HuH-7 (cell line): Measurements from ENCODE around the gene CLDN2.
A peak's percentile ranks its signal among the peaks of the same experiment; 100 is the strongest.

Experiments used
- DNase-seq: peaks from one replicate; pipeline ENCODE4 v3.0.0; 2011; ENCODE audit warnings: low spot score

Gene CLDN2

GRCh38 chrX:106921637-106922036 is 1.4 kb downstream of the CLDN2 start:
- DNase-seq: no peak

- DNase-seq: no peak
These were observed 6.8 kb downstream of the CLDN2 start for GRCh38 chrX:106927023-106927422.

DNA sequence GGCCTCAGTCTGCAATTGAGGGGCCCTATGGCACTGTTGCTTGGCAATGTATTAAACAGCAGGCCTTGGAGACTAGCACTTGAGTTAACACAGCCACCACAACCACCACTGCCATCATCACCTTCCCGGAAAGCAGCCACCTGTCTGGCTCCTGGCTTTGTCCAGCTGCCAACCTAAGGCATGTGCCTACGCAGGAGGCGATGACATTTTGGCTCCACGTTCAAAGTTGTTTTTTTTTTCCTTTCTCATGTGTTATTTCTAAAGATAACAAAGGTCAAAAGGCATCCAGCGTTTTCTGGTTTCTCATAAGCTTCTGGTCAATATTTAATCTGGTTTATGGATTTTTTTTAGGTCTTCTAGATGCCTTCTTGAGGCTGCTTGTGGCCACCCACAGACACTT is 7.5 kb downstream of the CLDN2 start:
- DNase-seq: no peak

DNA sequence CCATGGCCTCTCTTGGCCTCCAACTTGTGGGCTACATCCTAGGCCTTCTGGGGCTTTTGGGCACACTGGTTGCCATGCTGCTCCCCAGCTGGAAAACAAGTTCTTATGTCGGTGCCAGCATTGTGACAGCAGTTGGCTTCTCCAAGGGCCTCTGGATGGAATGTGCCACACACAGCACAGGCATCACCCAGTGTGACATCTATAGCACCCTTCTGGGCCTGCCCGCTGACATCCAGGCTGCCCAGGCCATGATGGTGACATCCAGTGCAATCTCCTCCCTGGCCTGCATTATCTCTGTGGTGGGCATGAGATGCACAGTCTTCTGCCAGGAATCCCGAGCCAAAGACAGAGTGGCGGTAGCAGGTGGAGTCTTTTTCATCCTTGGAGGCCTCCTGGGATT is 8.0 kb downstream of the CLDN2 start:
- DNase-seq: no peak

DNA sequence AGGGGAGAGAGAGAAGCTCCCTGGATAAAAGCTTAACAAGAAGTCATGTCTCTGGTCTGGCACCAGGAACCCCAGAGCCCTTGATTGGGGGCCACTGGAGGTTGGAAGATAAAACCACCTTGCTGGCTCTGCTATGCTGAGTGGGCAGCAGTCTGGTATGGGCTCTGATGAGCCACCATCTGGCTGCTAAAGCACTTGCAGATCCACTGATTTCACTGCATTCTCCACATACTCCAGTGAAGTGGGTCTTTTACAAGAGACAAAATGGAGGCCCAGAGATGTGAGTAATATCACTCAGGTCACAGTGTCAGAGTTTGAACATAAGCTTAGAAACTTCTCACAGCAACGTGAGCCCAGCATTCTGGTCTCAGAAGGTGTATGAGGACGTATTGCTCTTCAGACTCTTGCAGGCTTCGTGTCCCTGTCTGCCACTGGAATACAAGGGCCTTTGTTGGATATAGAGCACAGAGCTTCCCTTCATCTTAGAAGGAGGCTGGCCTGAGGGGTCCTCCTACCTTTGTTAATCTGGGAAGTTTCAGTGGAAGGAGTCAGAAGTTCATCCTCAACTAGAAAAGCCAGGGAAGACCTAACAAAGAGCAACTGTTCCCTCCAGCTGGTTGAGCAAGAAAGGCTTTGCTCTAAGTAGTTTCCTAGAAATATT is 11.8 kb downstream of the CLDN2 start:
- DNase-seq: peak; percentile 47

- DNase-seq: no peak
These were observed 12.3 kb downstream of the CLDN2 start for GRCh38 chrX:106932492-106932923.

GRCh38 chrX:106932960-106933537 is 12.8 kb downstream of the CLDN2 start:
- DNase-seq: no peak

- no peak for DNase-seq
These were observed 13.3 kb downstream of the CLDN2 start for GRCh38 chrX:106933538-106933961.

DNA sequence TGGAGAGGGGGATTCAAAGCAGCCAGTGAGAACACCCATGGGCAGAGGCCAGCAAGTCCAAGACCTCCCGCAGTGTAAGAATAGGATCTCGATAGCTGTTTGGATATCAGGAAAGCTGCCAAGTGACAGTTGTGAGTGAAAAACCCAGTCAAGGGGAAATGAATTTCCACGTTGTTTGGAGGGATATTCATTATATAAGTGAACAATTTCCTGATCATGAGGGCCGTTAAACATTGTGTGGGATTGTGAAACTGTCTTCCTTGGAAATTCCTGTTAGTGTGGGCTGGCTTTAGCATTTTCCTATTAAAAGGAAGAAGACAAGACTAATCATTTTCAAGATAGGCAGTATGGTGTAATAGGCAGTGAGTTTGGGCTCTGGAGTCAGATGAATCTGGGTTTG is 15.0 kb downstream of the CLDN2 start:
- no peak for DNase-seq

DNA sequence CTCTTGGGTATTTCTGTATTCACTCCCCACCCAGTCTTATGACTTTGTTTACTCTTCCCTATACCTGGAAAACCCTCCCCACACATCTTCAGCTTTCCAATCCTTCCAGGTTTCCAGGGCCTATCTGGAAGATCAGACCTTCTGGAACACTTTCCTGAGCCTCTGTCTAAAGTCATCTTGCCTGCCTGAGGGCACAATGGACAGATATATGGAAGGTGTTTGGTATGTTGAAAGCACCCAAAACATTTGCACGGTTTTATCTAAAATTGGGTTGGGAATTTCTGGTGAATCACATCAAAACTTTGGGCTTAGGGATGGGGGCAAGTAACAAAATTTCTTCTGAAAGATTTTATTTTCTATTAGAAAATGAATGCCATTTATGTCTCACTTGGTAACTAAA is 16.0 kb downstream of the CLDN2 start:
- no peak for DNase-seq

- no peak for DNase-seq
These were observed 19.4 kb downstream of the CLDN2 start for GRCh38 chrX:106939566-106939965.

- DNase-seq: no peak
These were observed 19.9 kb downstream of the CLDN2 start for GRCh38 chrX:106940068-106940467.

- DNase-seq: no peak
These were observed 26.3 kb downstream of the CLDN2 start for GRCh38 chrX:106946464-106946863.

- no peak for DNase-seq
These were observed 28.4 kb downstream of the CLDN2 start for GRCh38 chrX:106948641-106949040.

DNA sequence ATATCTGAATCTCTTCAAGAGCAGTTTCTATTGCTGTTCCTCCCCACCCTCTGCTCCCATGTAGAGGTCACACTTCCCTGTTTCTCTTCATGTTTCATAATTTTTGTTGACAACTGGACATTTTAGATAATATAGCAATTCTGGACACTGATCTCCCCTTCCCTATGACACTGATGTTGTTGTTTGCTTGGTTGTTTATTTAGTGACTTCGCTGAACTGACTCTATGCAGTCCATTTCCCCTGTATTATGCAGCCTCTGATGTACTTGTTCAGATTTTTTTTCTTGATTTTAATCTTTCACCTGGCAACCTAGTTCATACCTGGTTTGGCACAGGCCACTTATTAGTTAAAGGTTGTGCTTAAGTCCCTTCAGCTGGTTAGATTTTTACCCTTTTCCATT is 29.2 kb downstream of the CLDN2 start:
- no peak for DNase-seq

DNA sequence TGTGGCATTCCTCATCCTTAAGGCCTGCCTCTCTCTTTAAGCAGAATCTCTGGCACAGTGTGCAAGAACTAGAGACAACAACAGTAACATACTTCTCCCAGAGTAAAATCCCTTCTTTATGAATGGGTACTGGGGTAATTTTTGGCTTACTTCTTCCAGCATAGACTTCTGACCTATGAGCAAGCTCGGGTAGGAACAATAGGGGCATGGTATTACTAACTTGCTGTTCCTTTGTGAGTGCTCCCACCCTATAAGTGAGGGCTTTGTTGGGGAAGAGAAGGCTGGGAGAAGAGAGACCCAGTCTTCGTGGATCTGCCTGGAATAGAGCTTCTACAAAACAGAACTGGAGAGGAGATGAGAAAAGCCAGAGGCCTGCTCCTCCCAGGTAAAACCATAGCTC is 30.2 kb downstream of the CLDN2 start:
- no peak for DNase-seq

- no peak for DNase-seq
These were observed 31.0 kb downstream of the CLDN2 start for GRCh38 chrX:106951230-106951629.

DNA sequence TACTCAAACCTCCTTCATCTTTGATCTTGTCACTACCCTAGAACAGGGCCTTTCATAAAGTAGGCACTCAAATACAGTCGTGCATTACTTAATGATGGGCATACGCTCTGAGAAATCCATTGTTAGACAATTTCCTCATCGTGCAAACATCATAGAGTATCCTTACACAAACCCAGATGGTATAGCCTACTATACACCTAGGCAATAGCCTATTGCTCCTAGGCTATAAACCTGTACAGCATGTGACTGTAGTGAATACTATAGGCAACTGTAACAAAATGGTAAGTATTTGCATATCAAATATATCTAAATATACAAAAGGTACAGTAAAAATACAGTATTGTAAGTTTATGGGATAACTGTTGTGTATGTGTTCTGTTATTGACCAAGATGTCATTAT is 31.9 kb downstream of the CLDN2 start:
- DNase-seq: no peak

DNA sequence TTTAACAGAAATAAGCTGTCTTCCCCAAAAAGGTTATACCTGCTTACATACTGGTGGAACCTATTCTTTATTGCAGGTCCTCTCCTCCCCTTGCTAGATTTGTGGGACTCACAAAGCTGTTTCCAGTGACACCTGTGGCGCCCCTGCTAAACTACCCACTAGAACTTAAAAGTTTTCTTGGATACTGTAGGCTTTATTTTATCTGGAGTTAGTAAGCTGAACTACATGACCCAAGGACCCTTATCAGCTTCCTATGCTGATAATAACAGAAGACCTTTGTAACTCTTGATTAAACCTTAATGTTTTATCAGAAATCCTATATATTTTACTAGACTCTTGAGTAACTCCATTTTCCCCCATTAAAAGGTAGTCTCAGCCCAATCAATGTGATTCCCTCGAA is 32.3 kb downstream of the CLDN2 start:
- no peak for DNase-seq

DNA sequence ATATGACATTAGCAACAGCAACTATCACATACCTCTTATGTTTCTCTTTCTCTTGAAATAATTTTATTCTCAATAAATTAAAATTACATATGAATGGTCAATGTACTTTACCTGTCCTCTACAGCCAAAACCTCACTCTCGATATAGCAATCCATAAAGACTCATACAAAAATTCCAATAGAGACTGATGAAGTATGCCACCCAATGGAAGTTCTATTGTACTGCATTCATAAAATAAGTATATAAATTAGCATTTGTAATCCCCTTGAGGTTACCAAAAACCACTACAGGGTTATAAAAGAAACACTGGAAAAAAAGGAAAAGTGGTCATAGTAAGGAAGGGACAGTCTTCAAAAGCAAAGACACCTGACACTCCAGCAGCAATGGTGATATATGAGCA is 32.8 kb downstream of the CLDN2 start:
- DNase-seq: no peak

GRCh38 chrX:106954041-106954440 is 33.8 kb downstream of the CLDN2 start:
- no peak for DNase-seq

DNA sequence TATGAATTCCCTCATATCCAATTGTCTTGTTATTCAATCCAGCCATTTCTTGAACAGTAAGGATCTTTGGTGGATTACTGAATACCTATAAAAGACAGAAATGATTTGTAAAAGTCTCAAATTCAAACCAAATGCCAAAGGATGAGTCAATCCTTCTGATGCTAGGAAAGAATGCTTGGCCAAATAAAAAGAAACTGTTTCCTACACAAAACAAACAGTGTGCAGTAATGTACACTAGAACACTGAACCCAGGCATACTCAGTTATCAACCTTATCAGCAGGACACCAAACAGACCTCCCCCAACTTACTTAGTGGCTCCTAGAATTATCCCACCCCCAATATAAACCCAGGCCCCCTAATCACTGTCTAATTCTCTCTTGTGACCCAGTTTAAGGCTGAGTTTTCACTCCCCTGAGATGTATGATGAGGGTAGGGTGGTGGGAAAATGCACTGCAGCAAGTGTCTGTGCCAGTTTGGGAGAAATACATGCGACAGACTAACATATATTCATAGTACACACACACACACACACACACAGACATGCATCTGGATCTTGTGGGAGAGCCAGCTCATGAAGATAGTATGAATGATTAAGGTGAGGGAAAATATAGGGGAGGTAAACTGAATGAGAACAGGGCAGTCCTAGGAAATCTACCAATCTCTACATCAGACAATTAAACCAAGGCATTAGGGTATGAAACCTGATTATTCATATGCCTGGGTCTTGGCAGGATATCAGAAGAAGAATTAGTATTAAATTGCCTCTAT is 35.0 kb downstream of the CLDN2 start:
- DNase-seq: no peak

- no peak for DNase-seq
These were observed 37.7 kb downstream of the CLDN2 start for GRCh38 chrX:106957856-106958255.
